ENCODE data around the gene ARAP1.
"Not testable (repeated sequence)": the region's sequence is repeated elsewhere in the genome, so short reads cannot be mapped to it uniquely, and the experiment has no call there.

The ARAP1 gene

DNA sequence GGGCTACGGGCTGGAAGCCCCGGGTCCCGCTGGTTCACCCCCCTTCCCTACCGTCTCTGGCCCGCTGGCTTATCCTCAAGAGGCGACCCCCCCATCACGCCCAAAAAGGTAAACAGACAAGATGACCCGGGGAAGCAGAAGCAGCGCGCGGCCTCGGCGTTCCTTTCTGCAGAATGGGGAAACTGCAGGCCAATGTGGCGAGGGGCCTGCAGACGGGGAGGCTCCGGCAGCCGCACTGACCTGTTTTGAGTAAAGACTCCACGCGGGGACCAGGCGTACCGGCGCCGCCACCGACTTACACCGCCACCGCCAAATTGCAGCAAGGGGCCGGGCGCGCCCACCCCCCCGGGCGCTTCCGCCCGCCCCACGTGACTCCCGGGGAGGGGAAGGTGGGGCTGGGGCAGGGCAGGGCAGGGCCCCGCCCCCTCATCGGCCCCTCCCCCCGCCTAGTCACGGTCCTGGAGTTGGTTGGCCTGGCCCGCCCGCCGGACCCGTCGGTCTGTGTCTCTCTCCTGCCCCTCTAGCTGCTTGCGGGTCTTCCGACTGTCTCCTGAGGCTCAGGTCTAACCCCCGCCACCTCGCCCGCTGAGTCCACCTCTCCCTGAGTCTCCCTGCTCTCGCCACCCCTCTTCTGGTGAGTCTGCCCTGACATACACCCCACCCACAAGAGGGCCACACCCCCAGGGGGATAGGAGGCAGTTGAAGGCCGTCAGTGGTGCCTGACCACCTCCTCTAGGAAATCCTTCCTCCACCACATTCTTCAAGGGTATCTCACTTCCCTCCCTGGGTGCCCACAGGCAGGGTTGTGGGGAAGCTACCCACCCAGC lies at the start of gene ARAP1:
Gene ARAP1 (minus strand): TSS at position 321 of the 827 bp plus-strand sequence. CDS start 25,280 bp downstream, outside the sequence.
- peak; percentile 48 for DNase-seq (ENCODE audit: low read depth)

DNA sequence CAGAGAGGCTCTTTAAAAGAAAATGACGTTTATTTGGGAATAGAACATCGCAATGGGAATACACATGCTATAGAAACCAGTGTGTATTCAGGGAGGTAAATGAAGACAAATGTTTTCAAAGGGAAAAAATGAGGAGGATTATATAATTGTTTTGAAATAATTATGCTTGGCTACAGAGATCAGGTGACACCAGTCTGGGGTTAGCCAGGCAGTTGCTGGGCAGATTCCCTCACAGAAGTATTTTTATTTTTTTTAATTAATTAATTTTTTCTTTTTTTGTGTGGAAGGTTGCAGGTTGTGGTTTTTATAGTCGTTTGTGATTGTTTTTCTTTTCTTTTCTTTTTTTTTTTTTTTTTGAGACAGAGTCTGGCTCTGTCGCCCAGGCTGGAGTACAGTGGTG lies 47.2 kb upstream of the ARAP1 start:
- DNase-seq (ENCODE audit: low read depth) = no peak

DNA sequence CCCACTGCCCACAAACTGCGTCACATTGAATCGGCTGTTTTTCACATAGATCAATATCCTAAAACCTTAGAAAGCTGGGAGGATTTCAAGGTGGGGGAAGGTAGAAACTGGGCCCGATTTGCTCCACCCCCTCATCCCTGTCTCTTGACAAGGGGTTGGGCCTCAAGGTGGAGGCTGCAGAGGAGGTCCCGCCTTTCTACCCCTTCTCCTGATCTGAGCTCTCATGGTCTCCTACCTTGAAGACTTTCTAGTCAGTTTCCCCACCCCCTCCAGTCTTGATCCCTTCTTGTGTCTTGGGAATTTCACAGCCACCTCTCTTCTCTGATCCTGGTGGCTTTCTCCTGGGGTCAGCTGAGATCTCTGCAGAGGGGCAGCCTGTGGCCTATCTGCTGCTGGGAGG lies 46.2 kb upstream of the ARAP1 start:
- no peak for DNase-seq (ENCODE audit: low read depth)

DNA sequence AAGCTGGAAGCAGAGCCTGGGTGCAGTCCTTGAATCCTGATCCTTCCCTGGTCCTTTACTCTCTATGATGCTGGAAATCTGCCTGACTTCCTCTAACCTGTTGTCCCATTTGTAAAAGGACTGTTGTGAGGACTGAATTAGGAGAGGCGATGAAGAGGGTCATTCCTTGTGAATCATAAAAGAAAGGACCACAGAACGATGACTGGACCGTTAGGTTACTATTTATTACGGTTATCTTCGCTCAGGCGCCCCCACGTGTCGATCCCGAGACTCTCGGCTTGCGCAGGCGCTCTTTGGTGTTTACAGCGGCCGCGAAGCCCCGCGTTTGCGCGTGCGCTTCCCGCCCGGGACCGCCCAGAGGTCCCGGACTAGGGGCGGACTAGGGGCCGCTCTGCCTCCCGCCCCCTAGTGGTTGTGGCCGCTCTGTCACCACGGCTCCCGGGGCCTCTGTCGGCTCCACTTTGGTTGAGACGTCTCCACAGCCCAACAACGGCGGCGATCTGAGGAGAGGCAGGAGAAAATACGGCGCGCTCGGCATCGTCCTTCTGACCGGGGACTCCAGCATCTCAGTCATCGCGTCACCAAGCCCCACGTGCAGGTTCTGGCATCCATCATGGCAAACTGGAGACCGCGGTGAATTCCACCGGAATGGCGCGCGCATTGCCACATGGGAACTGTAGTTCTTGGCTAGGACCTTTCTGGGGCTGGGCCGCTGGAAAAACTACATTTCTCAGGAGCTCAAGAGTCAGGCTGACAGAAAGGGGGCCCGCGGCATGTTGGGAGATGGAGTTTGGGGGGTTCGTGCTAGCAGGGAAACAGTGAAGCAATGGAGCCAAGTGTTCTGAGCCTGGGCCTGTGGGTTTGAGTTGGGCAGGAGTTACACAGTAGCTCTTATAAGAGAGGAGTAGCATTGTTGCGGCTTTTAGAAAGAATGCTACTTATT lies 41.5 kb upstream of the ARAP1 start, which contains the start of gene STARD10:
Gene STARD10 (minus strand): TSS at position 623 of the 943 bp plus-strand sequence. CDS start 12,866 bp downstream, outside the sequence.
- DNase-seq (ENCODE audit: low read depth) = peak; percentile 91

DNA sequence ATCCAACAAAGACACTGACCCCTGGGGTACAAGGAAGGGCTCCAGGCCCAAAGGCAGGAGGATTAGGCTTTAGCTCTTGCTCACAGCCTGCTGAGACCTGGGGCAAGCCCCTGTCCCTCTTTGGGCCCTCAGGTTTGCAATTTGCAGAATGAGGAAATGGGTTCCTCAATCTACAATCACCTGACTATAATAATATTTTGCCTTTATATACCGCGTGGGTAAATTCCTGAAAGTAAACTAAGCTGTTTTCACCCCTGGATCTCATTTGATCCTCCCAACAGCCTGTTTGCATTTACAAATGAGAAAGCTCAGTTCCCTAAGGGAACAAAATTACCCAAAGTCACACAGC lies 40.8 kb upstream of the ARAP1 start:
- DNase-seq (ENCODE audit: low read depth) = no peak

DNA sequence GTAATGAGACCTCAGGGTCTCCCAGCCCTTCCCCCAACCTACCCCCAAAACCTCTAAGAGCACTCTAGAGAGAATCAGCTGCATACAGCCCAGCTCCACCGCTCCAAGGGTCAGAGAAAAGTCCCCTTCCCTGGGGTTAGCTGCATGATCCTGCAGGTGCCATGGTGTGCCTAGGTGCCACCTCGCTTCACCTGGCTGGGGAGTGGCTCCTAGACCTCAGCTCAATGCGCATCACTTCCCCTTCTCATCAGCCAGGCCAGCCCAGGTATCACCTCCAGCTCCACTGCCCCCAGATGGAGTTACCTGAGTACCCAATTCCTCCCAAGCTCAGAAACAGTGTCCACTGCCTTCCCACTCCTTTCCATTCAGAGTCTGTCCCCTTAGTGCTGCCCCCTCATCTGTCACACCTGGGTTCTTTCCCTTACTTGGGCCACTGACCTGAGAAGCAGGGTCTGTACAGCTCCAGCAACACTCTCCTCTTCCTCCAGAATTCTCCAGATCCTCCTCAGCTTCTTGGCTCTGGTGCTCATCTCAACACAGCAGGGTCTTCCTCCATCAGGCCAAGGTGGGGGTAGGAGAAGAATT lies 40.3 kb upstream of the ARAP1 start:
- DNase-seq (ENCODE audit: low read depth) = no peak

DNA sequence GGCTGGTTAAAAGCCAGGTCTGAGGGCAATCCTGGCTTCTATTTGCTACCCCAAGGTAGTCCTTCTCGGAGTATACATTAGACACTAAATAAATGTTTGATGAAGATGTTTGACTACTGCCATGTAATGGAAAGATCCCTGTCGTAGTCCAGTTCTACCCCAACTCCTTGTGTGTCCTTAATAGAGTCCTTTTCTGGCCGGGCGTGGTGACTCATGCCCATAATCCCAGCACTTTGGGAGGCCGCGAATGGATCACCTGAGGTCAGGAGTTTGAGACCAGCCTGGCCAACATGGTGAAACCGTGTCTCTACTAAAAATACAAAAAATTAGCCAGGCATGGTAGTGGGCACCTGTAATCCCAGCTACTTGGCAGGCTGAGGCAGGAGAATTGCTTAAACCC lies 39.0 kb upstream of the ARAP1 start:
- DNase-seq (ENCODE audit: low read depth) = not testable (repeated sequence)

DNA sequence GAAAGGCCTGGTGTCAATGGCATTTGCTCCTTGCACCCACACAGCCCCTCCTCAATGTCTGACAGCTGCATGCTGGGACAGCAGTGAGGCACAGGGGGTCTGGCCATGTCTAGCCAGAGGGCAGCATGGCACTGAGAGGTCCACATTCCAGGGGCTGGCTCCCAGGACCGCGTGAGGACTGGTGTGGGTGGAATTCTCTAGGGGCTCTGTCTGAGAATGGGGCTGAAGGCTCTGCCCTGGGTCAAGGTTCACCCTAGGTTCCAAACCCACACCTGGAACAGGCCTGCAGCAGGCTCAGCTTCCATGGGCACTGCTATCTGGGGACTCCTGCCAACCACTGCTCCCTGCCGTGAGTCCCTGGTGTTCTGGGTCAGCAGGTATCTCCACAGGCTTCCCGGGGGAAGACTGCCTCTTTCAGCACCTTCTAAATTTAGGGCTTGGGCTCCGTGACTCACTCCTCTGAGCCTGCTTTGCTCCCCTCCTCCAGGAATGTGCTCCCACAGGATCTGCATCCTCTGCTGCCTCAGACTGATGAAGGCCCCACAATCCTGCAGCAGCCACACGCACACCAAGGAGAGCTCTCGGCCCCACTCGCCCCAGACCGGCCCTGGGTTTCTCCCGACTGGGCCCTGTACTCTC lies 37.4 kb upstream of the ARAP1 start:
- no peak for DNase-seq (ENCODE audit: low read depth)

DNA sequence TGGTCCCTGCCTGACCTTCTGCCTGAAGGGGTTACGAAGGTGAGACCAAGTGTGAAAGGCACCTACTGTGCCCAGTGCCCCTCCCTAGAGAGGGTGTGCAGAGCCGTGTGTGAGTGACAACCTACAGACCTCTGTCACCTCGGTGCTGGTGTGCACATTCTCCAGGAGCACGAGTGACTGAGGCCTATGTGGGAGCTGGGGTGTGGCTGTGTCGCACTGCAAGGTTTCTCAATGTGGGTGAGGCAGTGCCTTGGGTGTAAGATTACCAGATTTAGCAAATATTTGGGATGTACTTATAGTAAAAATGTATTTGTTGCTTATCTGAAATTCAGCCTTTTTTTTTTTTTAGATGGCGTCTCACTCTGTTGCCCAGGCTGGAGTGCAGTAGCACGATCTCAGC lies 36.0 kb upstream of the ARAP1 start:
- DNase-seq (ENCODE audit: low read depth) = no peak

DNA sequence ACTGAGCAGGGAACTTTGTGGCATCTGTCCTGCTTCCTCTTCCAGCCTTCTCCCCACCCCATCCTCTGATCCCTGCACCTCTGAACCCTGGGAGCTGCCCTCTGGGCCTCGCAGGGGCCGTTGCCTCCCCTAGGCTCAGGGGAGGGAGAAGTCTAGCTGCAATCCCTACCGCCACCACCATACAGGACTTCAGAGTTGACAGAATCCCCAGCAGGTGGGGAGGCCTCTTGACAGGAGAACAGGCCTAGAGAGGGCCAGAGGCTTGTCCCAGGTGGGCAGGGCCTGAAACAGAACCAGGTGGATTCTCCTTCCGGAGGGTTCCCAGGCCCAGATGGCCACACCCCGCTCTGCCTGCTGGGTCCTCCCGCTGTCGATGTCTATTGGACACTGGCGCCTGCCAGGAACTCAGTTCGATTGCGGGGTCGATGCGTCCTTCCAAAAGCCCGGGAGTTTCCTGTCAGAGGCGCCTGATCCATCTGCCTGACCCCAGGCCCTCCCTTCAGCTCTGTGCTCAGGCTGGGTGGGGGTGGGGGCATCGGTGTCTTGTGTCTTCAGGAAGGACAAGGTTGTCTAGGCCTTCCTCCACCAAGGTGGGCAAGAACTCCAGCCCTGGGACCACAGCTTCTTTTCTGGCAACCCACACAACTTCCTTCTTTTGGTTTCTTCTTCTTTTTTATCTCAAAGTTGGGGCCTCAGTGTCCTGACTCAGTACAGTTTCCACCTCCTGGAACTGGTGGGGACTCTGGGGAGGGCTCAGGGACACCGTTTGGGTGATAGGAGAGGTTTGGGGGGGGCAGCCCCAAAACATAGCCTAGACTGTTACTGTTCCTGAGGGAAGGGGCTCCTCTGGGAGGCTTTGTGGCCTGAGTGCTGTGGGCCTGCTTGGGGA lies 35.3 kb upstream of the ARAP1 start:
- no peak for DNase-seq (ENCODE audit: low read depth)

DNA sequence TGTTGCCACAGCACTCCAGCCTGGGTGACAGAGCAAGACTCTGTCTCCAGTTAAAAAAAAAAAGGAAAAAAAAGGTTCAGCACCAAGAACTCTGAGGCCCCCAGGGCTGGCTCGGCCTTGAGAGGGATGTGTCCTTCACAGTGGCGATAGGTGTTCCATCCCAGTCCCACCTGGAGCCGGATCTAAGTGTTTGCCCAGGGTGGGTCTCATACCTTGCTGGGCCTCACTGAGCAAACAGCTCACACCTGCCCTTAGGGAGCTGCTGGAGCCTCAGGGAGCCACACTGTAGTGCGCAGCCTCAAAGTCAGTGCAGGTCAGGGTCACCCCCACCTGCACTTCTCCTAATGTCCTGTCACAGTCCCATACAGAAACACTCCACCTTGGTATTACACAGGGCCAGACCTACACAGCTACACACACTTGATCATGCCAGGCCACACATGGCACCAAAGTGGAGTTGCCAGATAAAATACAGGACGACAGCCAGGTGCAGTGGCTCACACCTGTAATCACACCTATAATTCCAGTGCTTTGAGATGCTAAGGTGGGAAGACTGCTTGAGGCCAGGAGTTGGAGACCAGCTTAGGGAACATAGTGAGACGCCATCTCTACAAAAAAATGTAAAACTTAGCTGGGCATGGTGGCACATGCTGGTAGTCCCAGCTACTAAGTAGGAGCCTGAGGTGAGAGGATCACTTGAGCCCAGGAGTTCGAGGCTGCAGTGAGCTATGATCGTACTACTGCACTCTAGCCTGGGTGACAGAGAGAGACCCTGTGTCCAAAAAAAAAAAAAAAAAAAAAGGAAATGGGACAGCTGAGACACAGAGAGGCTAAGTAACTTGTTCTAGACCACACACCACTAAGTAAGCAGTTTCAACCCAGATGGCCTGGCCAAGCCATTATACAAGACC lies 34.4 kb upstream of the ARAP1 start:
- no peak for DNase-seq (ENCODE audit: low read depth)

DNA sequence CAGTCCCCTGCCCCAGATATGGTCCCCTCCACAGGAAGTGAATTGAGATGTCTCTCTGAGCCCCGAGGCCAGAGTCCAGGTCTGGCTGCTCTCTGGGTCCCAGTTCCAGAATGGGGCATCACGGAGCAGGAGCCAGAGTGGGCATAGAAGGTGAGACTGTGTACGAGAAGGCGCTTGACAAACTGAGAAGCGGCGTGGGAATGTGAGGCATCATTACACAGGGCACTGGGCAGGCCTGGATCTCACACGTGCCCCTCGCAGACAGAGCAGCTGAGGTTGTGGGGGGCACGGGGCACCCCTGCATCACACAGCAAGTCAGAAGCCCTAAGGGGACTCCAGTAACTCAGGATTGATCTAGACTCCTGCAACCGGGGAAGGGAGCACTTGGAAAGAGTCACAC lies 32.5 kb upstream of the ARAP1 start:
- no peak for DNase-seq (ENCODE audit: low read depth)

DNA sequence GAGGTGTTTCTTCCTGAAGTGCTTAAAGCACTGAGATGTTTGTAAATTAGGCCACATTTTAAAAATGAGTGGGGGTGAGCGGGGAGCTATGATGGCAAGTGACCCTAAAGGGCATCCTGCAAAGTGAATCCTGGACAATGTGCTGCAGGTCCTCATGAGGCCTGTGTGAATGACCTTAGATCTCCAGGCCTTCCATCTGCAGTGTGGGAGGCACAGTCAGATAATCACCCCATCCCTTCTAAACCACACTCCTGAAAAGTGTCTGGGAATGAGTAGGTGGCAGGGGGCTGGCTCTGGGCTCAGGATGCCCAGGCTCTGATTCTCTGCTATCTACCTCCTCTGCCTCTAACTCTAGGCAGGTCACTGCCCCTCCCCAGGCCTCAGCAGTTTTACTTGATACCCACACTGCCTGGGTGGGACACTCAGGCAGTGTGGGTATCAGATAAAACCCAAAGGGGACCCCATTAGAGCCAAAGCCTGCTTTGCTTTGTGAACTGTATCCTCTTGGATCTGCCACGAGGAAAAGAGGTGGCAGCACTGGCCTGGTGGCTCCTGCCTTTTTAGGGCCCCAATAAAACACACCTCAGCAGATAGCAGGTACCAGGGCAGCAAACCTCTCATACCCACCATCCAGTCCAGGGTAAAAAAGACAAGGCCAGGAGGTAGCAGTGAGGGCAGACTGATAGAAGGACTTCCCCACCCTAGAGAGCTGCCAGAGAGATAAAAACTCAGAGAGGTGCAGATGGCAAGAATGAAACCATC lies 31.1 kb upstream of the ARAP1 start:
- DNase-seq (ENCODE audit: low read depth) = no peak

DNA sequence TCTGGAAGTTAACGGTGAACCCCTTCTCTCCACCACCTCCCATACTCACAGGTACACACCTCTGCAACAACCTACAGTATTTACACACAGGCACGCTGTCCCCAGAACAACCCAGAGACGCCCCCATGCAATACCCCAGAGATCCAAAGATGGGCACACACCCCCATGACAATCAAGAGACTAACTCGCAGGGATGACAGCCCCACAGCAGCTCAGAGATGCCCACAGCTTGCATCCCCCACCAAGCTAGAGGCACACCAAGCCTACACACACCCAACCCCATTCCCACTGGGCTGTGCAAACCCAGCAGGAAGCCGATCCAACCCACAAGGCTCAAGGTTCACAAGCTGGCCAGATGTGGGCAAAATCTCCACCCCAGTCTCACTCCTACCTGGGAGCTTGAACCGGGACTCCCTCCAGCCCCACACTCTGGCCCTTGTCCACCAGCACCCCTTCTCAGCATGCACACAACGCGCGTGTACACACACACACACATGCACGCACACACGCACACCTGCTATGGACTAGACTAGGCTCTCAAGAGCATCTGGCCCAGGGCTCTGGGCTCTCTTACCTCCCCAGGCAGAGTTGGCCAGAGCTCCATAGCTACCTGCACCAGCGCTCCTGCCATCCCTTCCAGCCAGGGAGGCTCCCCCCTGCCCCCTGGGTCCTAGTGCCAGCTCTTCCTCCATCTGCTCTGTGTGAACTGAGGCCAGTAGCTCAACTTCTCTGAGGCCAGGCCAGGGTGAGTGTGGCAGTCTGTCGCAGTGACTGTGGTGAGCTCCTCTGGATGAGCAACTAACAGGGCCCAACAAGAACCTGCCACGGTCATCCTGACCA lies 30.1 kb upstream of the ARAP1 start:
- DNase-seq (ENCODE audit: low read depth) = no peak

DNA sequence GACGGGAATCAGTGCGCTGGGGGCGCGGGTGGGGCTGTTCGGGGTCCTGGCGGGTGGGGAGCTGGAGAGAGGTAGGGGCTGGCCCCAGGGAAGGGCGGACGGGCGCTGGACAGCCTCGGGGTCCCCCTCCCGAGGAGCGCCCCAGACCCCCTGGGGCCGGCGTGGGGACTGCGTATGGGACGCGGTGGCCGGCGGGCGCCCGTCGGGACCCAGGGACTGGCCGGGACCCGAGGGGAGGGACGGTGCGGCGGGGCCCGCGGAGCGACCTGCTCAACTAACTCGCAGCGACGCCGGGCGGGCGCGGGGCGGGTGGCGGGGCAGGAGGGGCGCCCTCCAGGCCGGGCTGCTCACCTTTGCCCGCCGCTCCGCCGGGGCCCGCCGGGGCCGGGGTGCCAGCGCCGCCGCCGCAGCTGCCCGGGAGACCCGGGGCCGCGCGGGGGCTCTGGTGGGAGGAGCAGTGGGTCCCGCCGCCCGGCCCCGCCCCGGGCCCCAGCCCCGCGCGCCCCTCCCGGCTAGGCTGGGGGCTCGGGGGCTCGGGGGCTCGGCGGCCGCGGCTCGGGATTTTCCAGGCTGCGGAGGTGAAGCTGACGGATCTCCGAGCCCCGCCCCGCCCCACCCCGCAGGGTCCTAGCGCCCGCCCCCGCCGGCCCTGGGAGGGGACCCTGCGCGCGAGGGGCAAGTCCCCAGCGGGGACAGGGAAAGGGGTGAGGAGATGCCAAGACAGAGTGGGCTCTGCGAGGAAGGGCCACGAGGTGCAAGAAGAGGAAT lies 29.3 kb upstream of the ARAP1 start:
- peak; percentile 31 for DNase-seq (ENCODE audit: low read depth)

DNA sequence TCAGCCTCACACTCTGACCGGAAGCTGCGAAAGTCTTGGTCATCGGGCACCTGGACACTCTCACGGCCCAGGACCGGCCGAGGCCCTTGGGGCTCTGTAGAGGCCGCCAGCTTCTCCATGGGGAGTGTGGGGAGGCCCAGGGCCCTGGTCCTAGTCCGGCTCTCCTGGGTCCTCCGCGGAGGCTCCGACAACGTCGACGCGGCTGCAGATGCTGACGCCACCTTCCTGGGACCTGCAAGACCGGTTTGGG lies 28.8 kb upstream of the ARAP1 start:
- no peak for DNase-seq (ENCODE audit: low read depth)

DNA sequence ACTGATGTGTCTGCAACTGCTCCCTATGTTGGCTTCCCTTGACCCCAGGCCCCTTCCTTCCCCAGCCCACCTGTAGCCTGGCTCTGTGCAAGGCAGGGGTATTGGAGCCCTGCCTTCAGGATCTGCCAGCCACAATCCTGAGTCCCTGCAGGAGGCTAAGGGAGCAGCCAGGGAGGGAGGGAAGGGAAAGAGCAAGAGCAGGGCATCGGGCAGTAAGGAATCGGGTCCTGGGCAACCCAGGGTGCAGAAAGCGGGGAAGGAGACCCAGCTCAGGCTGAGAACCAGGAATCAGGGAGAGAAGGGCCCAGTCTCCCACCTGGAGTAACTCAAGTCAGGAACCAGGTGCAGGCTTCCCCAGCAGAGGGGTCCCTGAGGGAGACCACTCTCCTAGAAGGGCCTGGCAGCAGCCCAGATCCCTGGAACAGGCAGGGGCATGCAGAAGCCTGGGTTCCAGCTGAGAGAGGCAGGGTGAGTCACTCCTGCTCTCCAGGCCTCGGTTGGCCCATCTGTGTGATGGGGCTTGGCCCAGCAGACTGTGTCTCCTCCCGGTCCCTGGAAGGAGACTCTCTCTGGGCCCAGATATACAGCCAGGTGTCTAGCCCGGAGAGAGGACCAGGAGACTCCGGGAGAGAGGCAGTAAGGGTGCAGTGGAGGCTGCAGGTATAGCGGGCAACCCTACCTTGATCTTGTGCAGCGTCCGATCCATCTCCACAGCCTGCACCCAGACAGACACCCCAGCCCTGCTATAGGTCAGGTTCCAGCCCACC lies 28.3 kb upstream of the ARAP1 start:
- DNase-seq (ENCODE audit: low read depth) = no peak
